ENCODE measurements around the gene TMEM218.

Gene TMEM218

GRCh38 chr11:125078516-125079140 is 32.8 kb downstream of the TMEM218 start:
- Histone ChIP-seq H3K9ac (no peak overlapping the region), H4K20me1 (ENCODE audit: insufficient read depth) (no peaks in the 10 kb centered on the region), H3K27ac (no peak overlapping the region), H3K4me1 (ENCODE audit: low read depth, poor library complexity, severe bottlenecking) (no peaks in the 10 kb centered on the region), H2AFZ (ENCODE audit: low read depth) (no peak overlapping the region), H3K4me2 (no peak overlapping the region), H3K36me3 (ENCODE audit: insufficient read depth) (no peaks in the 10 kb centered on the region), H3K4me3 (IDR thresholded peaks at IDR 0.05; ENCODE audit: insufficient read depth, low read depth, low read length) (no peak overlapping the region), H3K79me2 (ENCODE audit: insufficient read depth, low read depth) (no peaks in the 10 kb centered on the region), H3K27me3 (ENCODE audit: insufficient read depth, low read depth) (no peaks in the 10 kb centered on the region)
- TF ChIP-seq, protein P1, sequence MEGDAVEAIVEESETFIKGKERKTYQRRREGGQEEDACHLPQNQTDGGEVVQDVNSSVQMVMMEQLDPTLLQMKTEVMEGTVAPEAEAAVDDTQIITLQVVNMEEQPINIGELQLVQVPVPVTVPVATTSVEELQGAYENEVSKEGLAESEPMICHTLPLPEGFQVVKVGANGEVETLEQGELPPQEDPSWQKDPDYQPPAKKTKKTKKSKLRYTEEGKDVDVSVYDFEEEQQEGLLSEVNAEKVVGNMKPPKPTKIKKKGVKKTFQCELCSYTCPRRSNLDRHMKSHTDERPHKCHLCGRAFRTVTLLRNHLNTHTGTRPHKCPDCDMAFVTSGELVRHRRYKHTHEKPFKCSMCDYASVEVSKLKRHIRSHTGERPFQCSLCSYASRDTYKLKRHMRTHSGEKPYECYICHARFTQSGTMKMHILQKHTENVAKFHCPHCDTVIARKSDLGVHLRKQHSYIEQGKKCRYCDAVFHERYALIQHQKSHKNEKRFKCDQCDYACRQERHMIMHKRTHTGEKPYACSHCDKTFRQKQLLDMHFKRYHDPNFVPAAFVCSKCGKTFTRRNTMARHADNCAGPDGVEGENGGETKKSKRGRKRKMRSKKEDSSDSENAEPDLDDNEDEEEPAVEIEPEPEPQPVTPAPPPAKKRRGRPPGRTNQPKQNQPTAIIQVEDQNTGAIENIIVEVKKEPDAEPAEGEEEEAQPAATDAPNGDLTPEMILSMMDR (conservative IDR thresholded peaks at IDR 0.05; ENCODE audit: low read depth, low read length) = no peak

DNA sequence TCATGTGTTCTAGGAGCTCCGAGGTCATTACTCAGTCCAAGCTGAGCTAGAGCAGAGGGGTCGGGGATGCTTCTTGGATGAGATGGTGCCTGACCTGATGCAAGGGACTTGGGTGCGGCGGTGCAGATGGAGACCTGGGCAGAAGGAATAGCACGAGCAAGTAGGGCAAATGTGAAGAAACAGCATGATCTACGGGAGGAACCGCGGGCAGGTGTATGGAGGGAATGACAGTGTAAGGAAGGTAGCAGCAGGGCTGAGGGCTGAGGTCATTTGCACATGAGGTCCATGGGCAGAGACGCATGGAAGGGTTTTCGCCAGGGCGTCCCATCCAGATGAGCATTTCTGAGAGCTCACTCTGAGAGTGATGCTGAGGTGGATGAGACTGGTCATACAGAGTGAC is 33.4 kb downstream of the TMEM218 start:
- H2AFZ ChIP-seq (ENCODE audit: low read depth) = no peak overlapping the region
- H3K27me3 ChIP-seq (ENCODE audit: insufficient read depth, low read depth) = no peaks in the 10 kb centered on the region
- no peaks in the 10 kb centered on the region for H3K79me2 ChIP-seq (ENCODE audit: insufficient read depth, low read depth)
- no peak overlapping the region for H3K4me3 ChIP-seq (IDR thresholded peaks at IDR 0.05; ENCODE audit: insufficient read depth, low read depth, low read length)
- no peaks in the 10 kb centered on the region for H4K20me1 ChIP-seq (ENCODE audit: insufficient read depth)
- no peak overlapping the region for H3K4me2 ChIP-seq
- no peaks in the 10 kb centered on the region for H3K36me3 ChIP-seq (ENCODE audit: insufficient read depth)
- H3K27ac ChIP-seq = no peak overlapping the region
- no peak overlapping the region for H3K9ac ChIP-seq
- TF ChIP-seq, protein P1 (conservative IDR thresholded peaks at IDR 0.05; ENCODE audit: low read depth, low read length) = no peak
- H3K4me1 ChIP-seq (ENCODE audit: low read depth, poor library complexity, severe bottlenecking) = no peaks in the 10 kb centered on the region

- Histone ChIP-seq H3K27ac (no peak overlapping the region), H3K27me3 (ENCODE audit: insufficient read depth, low read depth) (no peaks in the 10 kb centered on the region), H3K79me2 (ENCODE audit: insufficient read depth, low read depth) (no peaks in the 10 kb centered on the region), H3K4me3 (IDR thresholded peaks at IDR 0.05; ENCODE audit: insufficient read depth, low read depth, low read length) (no peak overlapping the region), H3K36me3 (ENCODE audit: insufficient read depth) (no peaks in the 10 kb centered on the region), H3K4me1 (ENCODE audit: low read depth, poor library complexity, severe bottlenecking) (no peaks in the 10 kb centered on the region), H4K20me1 (ENCODE audit: insufficient read depth) (no peaks in the 10 kb centered on the region), H2AFZ (ENCODE audit: low read depth) (no peak overlapping the region), H3K4me2 (no peak overlapping the region), H3K9ac (no peak overlapping the region)
- TF ChIP-seq, protein P1 (conservative IDR thresholded peaks at IDR 0.05; ENCODE audit: low read depth, low read length) = no peak
These were observed 35.0 kb downstream of the TMEM218 start for GRCh38 chr11:125076378-125076945.

GRCh38 chr11:125075900-125076317 is 35.5 kb downstream of the TMEM218 start:
- Histone ChIP-seq H3K4me2 (no peak overlapping the region), H2AFZ (ENCODE audit: low read depth) (no peak overlapping the region), H3K79me2 (ENCODE audit: insufficient read depth, low read depth) (no peaks in the 10 kb centered on the region), H3K9ac (no peak overlapping the region), H3K4me1 (ENCODE audit: low read depth, poor library complexity, severe bottlenecking) (no peaks in the 10 kb centered on the region), H3K27ac (no peak overlapping the region), H3K4me3 (IDR thresholded peaks at IDR 0.05; ENCODE audit: insufficient read depth, low read depth, low read length) (no peak overlapping the region), H3K27me3 (ENCODE audit: insufficient read depth, low read depth) (no peaks in the 10 kb centered on the region), H4K20me1 (ENCODE audit: insufficient read depth) (no peaks in the 10 kb centered on the region), H3K36me3 (ENCODE audit: insufficient read depth) (no peaks in the 10 kb centered on the region)
- TF ChIP-seq, protein P1 (conservative IDR thresholded peaks at IDR 0.05; ENCODE audit: low read depth, low read length) = no peak

Data from KMS-11 (cell line).